SKM-1 (cell line): Measurements from ENCODE around the gene SOD2.
"Not testable (repeated sequence)": the region's sequence is repeated elsewhere in the genome, so short reads cannot be mapped to it uniquely, and the experiment has no call there.

Experiments used
- DNase-seq: peaks from one replicate; lab custom pipeline; 2025; ENCODE audit not compliant: unreplicated experiment; lab: John Stamatoyannopoulos, UW

SOD2 gene

DNA sequence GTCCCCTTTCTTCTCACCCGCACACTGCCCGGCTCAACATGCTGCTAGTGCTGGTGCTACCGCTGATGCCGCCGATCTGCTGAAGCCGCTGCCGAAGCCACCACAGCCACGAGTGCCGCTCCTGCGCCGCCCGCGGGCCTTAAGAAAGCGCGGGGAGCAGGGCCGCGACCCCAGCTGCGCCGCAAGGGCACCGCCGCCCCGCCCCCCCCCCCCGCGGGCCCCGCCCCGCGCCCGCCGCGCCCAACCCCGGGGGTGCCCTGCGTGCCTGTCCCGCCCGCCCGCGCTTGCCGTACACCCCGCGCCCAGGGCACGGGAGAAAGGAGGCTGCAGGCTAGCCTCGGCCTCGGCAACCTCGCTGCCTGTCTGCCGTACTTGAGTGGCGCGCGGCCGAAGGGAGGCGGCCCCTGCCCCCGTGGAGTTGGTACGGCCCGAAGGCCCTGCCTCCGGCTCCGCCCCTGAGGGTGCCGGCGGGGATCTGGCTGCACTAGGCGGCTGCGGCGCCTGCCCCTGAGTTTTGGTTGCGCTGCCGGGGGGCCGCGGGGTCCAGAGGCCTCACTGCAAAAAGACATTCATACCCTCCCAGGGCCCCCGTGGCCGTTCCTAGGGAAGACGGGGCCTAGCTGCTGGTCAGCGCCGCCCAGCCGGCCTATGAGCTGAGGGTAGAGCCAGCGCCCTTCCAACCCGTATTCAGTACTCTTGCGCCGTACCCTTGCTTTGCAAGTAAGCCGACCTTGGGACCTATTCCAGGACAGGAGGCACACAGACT is at the start of gene SOD2:
SOD2 (minus strand) TSS at position 114 of the 766 bp plus-strand sequence; CDS start at position 40, 74 bp downstream.
- peak; percentile 38 for DNase-seq

DNA sequence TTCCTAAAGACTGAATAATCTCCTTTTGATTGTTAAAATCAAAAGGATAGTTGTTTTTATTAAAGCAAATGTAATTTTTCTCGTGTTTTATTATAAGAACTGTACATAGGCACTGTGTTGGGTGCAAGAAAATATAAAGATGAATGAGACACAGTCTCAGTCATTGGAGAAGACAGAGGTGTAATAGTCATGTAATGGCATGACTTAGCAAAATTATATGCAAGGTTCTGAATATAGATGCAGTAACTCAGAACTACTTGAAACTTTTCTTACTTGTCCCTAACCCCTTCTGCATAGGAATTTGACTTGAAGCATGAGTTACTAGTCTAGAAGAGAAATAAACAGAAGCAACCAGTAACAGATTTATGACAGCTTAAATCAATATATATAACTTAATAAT is 49.1 kb upstream of the SOD2 start:
- no peak for DNase-seq

GRCh38 chr6:159739341-159739740 is 46.3 kb upstream of the SOD2 start:
- no peak for DNase-seq

DNA sequence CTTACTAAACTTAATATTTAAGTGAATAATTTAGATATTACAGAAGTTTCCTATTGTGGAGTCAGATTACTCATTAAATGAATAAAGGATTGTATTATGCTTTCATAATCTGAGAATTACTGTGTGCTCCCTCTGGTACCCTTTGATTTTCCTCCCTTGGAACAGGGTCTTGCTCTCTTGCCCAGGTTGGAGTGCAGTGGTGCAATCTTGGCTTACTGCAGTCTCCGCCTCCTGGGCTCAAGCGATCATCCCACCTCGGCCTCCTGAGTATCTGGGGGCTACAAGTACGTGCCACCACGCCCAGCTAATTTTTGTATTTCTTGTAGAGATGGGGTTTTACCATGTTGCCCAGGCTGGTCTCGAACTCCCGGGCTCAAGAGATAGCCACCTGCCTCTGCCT is 43.9 kb upstream of the SOD2 start:
- DNase-seq = no peak

DNA sequence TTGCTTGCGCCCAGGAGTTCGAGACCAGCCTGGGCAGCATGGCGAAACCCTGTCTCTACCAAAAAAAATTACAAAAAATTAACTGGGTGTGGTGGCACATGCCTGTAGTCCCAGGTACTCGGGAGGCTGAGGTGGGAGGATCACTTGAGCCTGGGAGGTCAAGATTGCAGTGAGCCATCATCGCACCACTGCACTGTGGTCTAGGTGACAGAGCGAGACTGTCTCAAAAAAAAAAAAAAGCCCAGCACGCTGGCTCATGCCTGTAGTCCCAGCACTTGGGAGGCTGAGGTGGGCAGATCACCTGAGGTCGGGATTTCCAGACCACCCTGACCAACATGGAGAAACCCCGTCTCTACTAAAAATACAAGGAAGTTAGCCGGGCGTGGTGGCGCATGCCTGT is 40.4 kb upstream of the SOD2 start:
- DNase-seq = not testable (repeated sequence)

- DNase-seq = not testable (repeated sequence)
Observed at GRCh38 chr6:159732550-159732949, 39.5 kb upstream of the SOD2 start.

DNA sequence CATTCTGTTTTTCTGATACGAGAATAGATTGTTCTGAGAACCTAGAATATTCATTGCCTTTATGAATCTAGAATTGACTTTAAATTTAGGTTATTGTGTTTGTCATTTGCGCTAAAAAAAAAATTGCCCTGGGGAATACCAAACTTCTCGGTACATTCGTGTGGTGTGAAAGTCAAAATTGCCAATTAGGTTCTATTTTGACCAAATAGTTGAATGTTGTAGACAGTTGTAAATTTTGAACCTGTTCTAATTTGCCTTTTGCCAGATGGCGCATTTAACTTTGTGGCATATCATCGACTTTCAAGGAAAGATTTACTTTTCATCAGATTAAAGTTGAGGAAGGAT is 37.3 kb upstream of the SOD2 start:
- no peak for DNase-seq

DNA sequence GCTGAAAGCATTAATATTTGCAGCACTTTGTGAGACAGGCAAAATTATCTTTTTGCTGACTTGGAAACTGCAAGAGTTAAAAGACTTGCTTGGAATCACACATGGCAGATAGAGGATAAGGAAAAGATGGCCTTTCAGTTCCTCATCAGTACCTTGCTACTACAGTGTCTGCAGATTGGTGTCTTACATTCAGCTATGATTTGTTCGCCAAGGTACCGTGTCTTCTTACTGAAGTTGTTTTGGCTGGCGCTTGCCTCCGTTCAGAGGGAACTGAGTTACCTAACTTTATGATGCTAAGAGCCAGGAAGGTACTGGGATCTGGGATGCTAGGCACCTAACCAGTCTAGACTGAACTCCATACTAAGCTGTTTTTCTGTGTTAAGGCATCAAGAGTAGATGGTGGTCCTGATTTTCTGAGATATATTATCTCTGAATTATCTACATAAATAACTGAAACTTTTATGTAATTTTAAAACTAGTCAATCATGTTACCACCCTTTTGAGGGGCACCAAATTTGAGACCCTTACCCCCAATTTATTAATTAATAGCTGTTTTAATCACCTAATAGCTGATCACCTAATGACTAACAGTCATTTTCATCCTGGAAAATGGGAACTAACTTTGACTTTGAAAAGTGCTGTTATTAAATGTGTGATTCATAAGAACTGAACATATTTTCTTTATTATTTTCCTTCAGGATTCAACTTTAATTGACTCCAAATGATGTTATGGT is 36.7 kb upstream of the SOD2 start:
- no peak for DNase-seq

- no peak for DNase-seq
Observed at GRCh38 chr6:159728531-159728964, 35.5 kb upstream of the SOD2 start.

GRCh38 chr6:159727717-159728445 is 34.8 kb upstream of the SOD2 start:
- DNase-seq = no peak

DNA sequence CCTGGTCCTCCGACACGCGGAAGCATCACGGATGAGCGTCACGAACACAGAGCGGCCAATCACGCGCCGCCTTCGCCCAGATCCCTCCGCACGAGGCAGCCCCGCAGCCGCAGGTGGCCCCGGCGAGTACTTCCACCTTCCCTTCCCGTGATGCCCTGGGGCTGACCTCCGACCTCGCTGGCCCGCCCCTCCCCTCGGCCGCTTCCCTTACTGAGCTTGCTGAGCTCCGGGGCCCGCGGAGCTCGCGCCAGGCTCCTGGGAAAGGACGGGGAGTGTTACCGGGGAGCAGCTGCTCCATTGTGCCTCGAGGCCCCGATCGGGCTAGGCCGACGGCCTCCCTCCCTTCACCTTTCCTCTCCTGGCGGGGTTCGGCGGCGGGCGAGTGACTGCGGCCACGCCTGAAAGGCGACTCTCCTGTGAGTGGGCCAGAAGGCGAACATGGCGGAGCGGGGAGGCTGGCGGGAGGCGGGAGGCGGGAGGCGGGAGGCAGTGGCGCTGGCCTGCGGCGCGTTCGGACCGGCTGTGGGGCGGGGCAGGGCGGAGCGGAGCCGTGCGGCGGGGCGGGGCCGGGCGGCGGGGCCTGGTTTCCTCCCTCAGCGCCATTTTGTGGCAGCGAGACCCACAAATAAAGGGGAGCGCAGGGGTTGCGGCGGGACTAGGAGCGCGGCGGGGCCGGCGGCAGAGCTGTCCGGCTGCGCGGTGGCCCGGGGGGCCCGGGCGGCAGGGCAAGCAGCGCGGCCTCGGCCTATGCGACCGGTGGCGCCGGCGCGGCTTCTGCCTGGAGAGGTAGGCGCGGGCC is 34.1 kb upstream of the SOD2 start, which contains the start of gene WTAP:
WTAP (plus strand) TSS at position 589 of the 799 bp plus-strand sequence. CDS start 8,760 bp downstream, outside the sequence.
- DNase-seq = peak; percentile 97

DNA sequence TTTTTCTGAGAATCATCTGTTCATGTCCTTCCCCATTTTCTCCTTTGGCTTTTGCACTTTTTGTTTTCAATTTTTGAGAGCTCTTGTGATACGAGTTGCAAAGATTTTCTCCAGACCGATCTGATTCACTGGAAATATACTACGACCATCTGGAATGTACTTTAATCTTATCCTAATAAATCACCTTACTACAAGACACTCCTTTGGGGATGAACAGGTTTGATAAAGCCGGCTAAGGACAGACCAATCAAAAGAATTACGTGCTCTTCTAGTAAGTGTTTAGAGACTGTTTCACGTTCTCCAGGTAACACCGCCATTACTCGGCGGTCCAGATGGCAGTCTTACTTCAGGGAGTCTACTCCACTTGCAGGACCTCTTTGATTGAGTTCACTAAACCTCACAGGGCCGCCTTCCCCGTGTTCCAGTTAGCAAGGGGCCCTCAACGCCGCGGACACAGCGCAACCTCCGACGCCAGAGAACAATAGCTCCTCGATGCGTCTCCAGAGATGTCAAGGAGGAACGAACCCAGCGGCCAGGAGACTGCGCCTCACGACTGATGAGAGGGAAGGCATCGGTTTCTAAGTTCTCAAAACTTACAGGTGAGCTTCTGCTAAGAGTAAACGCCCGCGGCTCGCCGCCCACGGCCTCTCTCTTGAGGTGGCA is 33.3 kb upstream of the SOD2 start:
- DNase-seq = no peak

DNA sequence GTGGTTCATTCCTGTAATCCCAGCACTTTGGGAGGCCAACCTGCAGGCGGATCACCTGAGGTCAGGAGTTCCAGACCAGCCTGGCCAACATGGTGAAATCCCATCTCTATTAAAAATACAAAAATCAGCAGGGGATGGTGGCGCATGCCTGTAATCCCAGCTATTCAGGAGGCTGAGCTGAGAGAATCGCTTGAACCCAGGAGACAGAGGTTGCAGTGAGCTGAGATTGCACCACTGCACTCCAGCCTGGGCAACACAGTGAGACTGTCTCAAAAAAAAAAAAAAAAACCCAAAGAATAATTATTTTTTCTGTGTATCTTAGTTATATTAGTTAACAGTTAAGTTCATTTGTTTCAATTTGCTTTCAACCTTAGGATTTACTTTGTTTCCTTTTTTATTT is 32.2 kb upstream of the SOD2 start:
- DNase-seq = not testable (repeated sequence)

DNA sequence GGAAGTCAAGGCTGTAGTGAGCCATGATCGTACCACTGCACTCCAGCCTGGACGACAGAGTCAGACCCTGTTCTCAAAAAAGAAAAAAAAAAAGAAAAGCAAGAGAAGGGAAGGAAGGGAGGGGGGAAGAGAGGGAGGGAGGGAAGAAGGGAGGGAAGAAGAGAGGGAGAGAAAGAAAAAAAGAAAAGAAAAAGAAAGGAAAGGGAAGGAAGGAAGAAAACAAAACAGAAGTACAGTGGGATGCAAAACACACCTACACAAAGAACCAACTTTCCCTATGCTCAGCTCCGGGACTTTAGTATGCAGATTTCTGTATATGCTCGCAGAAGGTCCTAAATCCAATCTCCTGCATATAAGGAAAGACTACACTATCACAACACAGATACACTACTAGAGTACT is 31.7 kb upstream of the SOD2 start:
- no peak for DNase-seq

DNA sequence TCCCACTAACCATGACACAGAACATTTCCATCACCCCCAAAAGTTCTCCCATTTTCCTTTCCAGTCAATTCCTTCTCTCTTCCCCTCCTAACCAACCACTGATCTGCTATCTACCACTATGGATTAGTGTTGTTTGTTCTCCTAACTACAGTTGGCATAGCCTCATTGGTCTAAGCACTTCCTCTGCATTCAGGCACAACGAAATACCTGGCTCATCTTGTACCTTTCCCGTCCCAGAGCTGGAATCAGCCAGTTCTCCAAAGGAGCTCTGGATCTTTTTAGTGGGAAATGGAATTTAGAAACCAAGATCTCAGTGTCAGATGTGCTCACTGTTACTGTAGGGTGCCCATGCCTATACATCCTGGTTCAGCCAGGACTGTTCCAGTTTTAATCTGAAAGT is 30.2 kb upstream of the SOD2 start:
- no peak for DNase-seq

- no peak for DNase-seq
Observed at GRCh38 chr6:159722655-159723054, 29.6 kb upstream of the SOD2 start.

- not testable (repeated sequence) for DNase-seq
Observed at GRCh38 chr6:159721981-159722380, 28.9 kb upstream of the SOD2 start.

DNA sequence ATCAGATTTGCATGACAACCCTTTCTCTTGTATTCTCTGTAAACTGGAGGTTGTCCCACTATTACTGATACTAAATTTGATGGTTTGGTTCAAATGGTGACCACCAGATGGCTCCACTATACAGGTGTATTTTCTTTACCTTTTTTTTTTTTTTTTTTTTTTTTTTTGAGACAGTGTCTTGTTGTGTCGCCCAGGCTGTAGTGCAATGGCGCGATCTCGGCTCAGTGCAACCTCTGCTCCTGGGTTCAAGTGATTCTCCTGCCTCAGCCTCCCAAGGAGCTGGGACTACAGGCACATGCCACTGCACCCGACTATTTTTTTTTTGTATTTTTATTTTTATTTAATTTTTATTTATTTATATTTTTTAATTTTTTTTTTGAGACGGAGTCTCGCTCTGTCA is 27.7 kb upstream of the SOD2 start:
- DNase-seq = no peak

DNA sequence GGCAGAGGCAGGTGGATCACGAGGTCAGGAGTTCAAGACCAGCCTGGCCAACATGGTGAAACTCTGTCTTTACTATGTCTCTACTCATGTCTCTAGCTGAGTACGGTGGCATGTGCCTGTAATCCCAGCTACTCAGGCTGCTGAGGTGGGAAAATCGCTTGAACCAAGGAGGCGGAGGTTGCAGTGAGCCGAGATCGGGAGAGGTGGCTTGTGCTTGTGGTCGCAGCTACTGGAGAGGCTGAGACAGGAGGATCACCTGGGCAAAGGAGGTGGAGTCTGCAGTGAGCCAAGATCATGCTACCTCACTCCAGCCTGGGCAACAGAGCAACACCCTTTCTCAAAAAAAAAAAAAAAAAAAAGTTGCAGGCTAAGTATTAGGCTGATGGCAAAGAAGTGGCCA is 26.2 kb upstream of the SOD2 start:
- DNase-seq = no peak

DNA sequence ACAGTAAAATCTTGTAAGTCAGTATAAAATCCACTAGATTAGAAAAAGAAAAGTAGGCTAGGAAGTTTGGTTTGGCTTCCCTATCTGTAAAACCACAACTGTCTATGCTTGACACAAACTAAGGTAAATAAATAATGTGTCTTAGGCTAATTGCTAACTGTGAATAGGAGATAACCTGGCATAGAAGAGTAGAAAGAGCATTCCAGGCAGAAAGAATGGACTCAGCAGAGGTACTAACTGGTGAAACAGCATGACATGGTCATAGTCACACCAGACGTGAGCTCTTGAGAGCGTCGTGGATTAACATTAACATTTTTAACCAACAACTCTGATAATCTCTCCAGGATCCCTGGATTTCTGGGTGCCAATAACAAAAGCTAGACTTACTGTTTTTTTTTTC is 25.6 kb upstream of the SOD2 start:
- DNase-seq = no peak
